AG04450 (cell line): ENCODE measurements around the gene WNK4. TPM values are rescaled to one million over a fixed set of nuclear protein-coding genes. Genes with fewer than 3 reads are reported as not detected.
A peak's percentile ranks its signal among the peaks of the same experiment; 100 is the strongest.

Experiments used
- CTCF ChIA-PET: fragments of 300-600, 350-600 bp; formaldehyde crosslinking; extraction: SDS; loops from one replicate; lab custom pipeline; 2022; ENCODE audit warnings: antibody characterized with exemption, inconsistent platforms; lab: Charles Lee
- POLR2A ChIA-PET: fragments of 350-600 bp; formaldehyde crosslinking; extraction: SDS; loops from one replicate; lab custom pipeline; 2021; ENCODE audit warnings: antibody characterized with exemption, inconsistent platforms; lab: Yijun Ruan, JAX
- DNase-seq: peaks from one replicate; pipeline ENCODE4 v3.0.0-alpha.2; 2011; ENCODE audit warnings: low read depth, low spot score
- H3K27ac ChIP-seq: one replicate; pipeline ENCODE4 v1.5.1; 2012; ENCODE audit warnings: low read depth, low read length, control low read depth
- H3K27me3 ChIP-seq: one replicate; pipeline ENCODE4 v1.6.0; 2012; ENCODE audit warnings: low read length; ENCODE audit not compliant: control insufficient read depth, insufficient read depth
- H3K4me3 ChIP-seq: 2 replicates; pipeline ENCODE4 v1.5.1; 2011; ENCODE audit warnings: mild to moderate bottlenecking, low read depth, low read length, control low read depth
- H3K9me3 ChIP-seq: 2 replicates; pipeline ENCODE4 v1.5.1; 2012; ENCODE audit warnings: low read length; ENCODE audit not compliant: control insufficient read depth, insufficient read depth
- polyA plus RNA-seq: library from polyadenylated mRNA; depleted of rRNA; stranded (reverse); fragments of >200 nt; gene quantifications from 2 replicates; pipeline ENCODE4 v1.2.3, GENCODE V29; 2011
- TF ChIP-seq, protein P1 (sequence below): IDR thresholded peaks from 2 replicates; pipeline ENCODE4 v1.5.1; 2011; ENCODE audit warnings: low read depth, low read length, control low read depth, inconsistent platforms

The WNK4 gene
- polyA plus RNA-seq, 1 experiment, result 2.3 TPM

DNA sequence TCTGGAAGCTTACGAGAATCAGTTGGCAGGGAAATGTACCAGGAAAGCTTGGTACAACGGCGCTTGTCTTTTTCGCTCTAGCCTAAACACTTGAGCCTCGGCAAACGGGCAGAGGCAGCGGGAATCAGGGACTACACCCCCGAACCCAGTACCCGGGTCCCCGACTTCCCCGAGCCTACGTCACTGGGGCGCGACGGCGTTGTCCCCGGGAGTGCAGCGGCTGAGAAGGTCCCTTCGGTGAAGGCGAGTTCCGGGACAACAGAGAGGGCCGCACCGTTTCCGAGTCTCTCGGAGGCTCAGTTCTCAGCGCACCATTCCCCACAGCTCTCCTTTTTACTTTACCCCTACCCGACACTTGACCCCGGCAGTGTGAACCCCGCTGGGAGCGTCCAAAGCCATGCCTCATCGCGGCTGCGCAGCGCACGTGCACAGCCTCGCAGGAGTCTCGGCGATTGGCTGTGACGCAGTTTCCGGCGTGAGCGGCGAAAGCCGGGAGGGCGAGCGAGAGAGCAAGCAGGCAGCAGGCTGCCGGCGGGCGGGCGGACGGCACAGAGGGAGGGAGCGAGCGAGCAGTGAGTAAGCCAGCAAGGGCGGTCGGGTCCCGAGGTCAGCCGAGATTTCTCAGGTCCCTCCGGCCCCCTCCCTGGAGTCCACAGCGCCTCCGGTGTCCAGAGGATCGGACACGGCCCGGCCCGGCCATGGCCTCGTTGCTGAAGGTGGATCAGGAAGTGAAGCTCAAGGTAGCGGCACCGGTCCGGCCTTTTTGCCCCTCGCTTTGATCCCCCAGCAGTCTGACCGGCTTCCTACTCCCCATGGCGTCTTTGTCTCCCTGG is 52.7 kb downstream of the WNK4 start, which contains the start of gene PSME3:
TSS of gene PSME3 (plus strand) at position 464 of the 833 bp plus-strand sequence. CDS start at position 699, 235 bp downstream.
- peak; percentile 47 for DNase-seq
- no peaks in the 10 kb centered on the region; the same call in 1 of the 2 replicates for H3K9me3 ChIP-seq
- H3K27ac ChIP-seq, result peak within 1 kb of the TSS; percentile 65
- ChIA-PET CTCF (interaction anchor here (0.6 to 6.2 kb wide), 6 partner anchors 9 to 843 kb away, joined by 3 to 35 read pairs (median 6); partner anchors contain the start of genes AOC2, BECN1 and RPL27), POLR2A (interaction anchor here (0.8 to 3.2 kb wide), 5 partner anchors 9 to 165 kb away, joined by 3 to 16 read pairs (median 5); partner anchors contain the start of genes BECN1 and RPL27)
- H3K27me3 ChIP-seq, result no peaks in the 10 kb centered on the region
- TF ChIP-seq, protein P1, sequence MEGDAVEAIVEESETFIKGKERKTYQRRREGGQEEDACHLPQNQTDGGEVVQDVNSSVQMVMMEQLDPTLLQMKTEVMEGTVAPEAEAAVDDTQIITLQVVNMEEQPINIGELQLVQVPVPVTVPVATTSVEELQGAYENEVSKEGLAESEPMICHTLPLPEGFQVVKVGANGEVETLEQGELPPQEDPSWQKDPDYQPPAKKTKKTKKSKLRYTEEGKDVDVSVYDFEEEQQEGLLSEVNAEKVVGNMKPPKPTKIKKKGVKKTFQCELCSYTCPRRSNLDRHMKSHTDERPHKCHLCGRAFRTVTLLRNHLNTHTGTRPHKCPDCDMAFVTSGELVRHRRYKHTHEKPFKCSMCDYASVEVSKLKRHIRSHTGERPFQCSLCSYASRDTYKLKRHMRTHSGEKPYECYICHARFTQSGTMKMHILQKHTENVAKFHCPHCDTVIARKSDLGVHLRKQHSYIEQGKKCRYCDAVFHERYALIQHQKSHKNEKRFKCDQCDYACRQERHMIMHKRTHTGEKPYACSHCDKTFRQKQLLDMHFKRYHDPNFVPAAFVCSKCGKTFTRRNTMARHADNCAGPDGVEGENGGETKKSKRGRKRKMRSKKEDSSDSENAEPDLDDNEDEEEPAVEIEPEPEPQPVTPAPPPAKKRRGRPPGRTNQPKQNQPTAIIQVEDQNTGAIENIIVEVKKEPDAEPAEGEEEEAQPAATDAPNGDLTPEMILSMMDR, result no peak
- peak within 1 kb of the TSS; percentile 99 for H3K4me3 ChIP-seq

DNA sequence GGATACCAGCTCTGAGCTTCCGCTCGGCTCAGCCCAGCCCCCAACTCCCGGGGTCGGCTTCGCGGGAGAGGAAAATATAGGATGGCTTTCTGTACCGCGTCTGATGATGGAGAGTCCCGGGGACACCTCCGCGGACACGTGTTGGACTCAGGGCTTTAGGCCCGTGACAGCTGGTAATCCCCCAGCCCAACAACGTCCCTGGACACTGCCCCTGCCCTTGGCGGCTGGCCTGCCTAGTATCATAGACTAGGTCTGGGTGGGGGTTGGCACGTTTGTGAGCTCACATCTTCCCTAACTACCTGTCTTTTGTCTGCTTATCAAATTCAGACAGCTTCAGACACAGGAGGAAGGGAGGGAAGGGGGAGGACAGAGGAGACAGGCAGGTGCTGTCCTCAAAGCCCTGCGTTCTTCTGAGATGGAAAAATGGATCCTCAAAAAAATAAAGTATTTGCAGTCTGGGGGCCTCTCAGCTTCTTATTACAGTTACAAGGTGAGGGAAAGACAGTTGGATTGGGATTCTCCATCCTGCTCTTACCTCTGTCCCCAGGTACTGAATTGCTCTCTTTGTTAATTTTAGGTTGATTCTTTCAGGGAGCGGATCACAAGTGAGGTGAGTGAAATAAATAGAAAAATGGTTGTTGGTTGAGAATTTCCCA is 53.5 kb downstream of the WNK4 start:
- CTCF ChIA-PET, result interaction anchor here (1.3 to 6.2 kb wide), 6 partner anchors 9 to 164 kb away, joined by 4 to 35 read pairs (median 6); partner anchors contain the start of genes AOC2, BECN1 and RPL27
- POLR2A ChIA-PET, result interaction anchor here (0.5 to 3.2 kb wide), 6 partner anchors 10 to 164 kb away, joined by 3 to 16 read pairs (median 5); partner anchors contain the start of genes BECN1 and RPL27
- no peaks in the 10 kb centered on the region; the same call in 1 of the 2 replicates for H3K9me3 ChIP-seq
- peak overlapping the region; percentile 99 for H3K4me3 ChIP-seq
- TF ChIP-seq, protein P1, result no peak
- no peak for DNase-seq
- H3K27ac ChIP-seq, result peak overlapping the region; percentile 65
- H3K27me3 ChIP-seq, result no peaks in the 10 kb centered on the region

DNA sequence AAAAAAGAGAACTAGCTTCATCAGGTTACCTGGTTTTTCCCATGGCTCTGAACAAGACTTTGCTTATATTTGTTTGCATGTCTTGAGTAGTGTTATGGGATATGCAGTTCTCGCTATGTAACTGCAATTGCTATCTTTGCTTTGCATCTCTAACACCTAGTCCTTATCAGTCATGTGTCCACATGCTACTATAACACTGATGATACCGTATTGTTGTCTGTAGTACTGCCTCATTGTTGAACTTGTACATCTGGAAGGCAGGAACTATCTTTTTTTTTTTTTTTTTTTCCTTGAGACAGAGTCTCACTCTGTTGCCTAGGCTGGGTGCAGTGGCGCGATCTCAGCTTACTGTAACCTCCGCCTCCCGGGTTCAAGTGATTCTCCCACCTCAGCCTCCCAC is 55.3 kb downstream of the WNK4 start:
- Histone ChIP-seq H3K9me3 (no peaks in the 10 kb centered on the region; the same call in 1 of the 2 replicates), H3K27me3 (no peaks in the 10 kb centered on the region), H3K4me3 (no peak overlapping the region), H3K27ac (no peak overlapping the region)
- TF ChIP-seq, protein P1, result no peak
- ChIA-PET POLR2A (interaction anchor here (0.7 kb wide), 2 partner anchors 118 to 177 kb away, joined by 3 to 4 read pairs; partner anchors contain the start of gene TUBG2), CTCF (interaction anchor here (0.7 to 6.2 kb wide), 7 partner anchors 8 to 102 kb away, joined by 3 to 35 read pairs (median 4); partner anchors contain the start of genes AOC2 and BECN1)
- no peak for DNase-seq

DNA sequence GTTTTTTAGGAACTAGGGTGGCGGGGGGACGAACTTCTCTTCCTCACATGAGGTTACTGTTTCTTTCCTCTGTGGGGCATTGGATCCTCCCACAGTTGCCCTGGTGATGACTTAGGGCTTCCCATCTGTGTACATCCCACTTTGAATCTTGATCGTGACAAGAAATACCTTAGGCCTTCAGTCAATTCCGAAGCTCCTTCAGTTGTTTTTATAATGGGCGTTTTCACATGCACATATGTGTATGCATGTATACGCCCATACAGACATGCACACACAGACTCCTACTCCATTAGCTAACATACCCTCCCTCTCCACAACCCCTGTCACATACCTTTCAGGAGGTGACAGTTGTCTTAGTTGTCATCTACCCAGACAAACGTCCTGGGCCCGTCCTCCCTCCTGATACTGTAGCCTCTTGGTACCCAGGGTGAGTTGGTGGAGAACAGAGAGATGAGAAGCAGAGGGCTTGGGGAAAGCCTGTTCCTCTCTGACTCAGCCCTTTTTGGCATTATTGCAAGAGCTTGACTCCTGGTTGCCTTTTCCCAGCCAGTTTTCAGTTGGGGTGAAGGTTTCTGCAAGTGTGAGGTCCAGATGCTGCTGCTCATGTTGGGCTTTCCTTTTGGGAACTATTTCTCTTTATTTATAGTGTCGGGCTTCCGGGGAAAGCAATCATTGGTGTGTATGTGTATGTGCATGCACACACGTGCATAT is 61.7 kb downstream of the WNK4 start:
- Histone ChIP-seq H3K9me3 (no peaks in the 10 kb centered on the region), H3K27ac (no peak overlapping the region), H3K4me3 (no peak overlapping the region), H3K27me3 (no peaks in the 10 kb centered on the region)
- DNase-seq, result no peak
- ChIA-PET POLR2A (no interaction called here), CTCF (interaction anchor here (0.6 to 4.4 kb wide), 8 partner anchors 8 to 155 kb away, joined by 3 to 98 read pairs (median 14); partner anchors contain the start of genes PSME3, PTGES3L and RPL27)
- TF ChIP-seq, protein P1, result no peak
